ENCODE measurements around the gene PPP2R5C.

GRCh38 chr14:101878822-101879528 is 117.5 kb downstream of the PPP2R5C start:
- TF ChIP-seq POLR2A (IDR thresholded peaks at IDR 0.05; ENCODE audit: low read depth, low read length), result no peak
- no peak for TF ChIP-seq USF2 (IDR thresholded peaks at IDR 0.05; ENCODE audit: low read depth, low read length)
- TF ChIP-seq CTCF (conservative IDR thresholded peaks at IDR 0.05; ENCODE audit: low read depth, low read length), result no peak
- no peak for TF ChIP-seq MXI1 (IDR thresholded peaks at IDR 0.05; ENCODE audit: borderline replicate concordance, low read depth, low read length)
